ENCODE measurements around the gene FHOD3. TPM values are rescaled to one million over a fixed set of nuclear protein-coding genes. Genes with fewer than 3 reads are reported as not detected.
A peak's percentile ranks its signal among the peaks of the same experiment; 100 is the strongest.

The FHOD3 gene
- 2.7 TPM for polyA plus RNA-seq (2013, experiment 1 of 2; ENCODE audit: insufficient read length)
- polyA plus RNA-seq (2013, experiment 2 of 2; ENCODE audit: insufficient read length): 3.6 TPM

GRCh38 chr18:36297417-36298125 is at the start of gene FHOD3:
Gene FHOD3 (plus strand): TSS chr18:36297713. CDS start chr18:36297836, 123 bp downstream.
- DNase-seq: peak; percentile 61

GRCh38 chr18:36249392-36249791 is 48.1 kb upstream of the FHOD3 start:
- no peak for DNase-seq

- DNase-seq: no peak
These were observed 46.7 kb upstream of the FHOD3 start for GRCh38 chr18:36250827-36251226.

- DNase-seq: no peak
These were observed 42.3 kb upstream of the FHOD3 start for GRCh38 chr18:36255072-36255698.

GRCh38 chr18:36256094-36256493 is 41.4 kb upstream of the FHOD3 start:
- DNase-seq: no peak

- no peak for DNase-seq
These were observed 34.5 kb upstream of the FHOD3 start for GRCh38 chr18:36262971-36263370.

- DNase-seq: no peak
These were observed 33.2 kb upstream of the FHOD3 start for GRCh38 chr18:36264283-36264682.

GRCh38 chr18:36265015-36265414 is 32.5 kb upstream of the FHOD3 start:
- DNase-seq: no peak

- DNase-seq: no peak
These were observed 28.4 kb upstream of the FHOD3 start for GRCh38 chr18:36269157-36269556.

- no peak for DNase-seq
These were observed 26.4 kb upstream of the FHOD3 start for GRCh38 chr18:36271153-36271552.

GRCh38 chr18:36273347-36273746 is 24.2 kb upstream of the FHOD3 start:
- DNase-seq: no peak

- DNase-seq: no peak
These were observed 23.3 kb upstream of the FHOD3 start for GRCh38 chr18:36274083-36274715.

GRCh38 chr18:36275561-36275960 is 22.0 kb upstream of the FHOD3 start:
- no peak for DNase-seq

- DNase-seq: no peak
These were observed 18.5 kb upstream of the FHOD3 start for GRCh38 chr18:36279001-36279400.

- DNase-seq: no peak
These were observed 15.6 kb upstream of the FHOD3 start for GRCh38 chr18:36281936-36282335.

GRCh38 chr18:36283448-36283847 is 14.1 kb upstream of the FHOD3 start:
- no peak for DNase-seq

- DNase-seq: no peak
These were observed 13.2 kb upstream of the FHOD3 start for GRCh38 chr18:36284268-36284667.

- DNase-seq: peak; percentile 63
These were observed 12.7 kb upstream of the FHOD3 start for GRCh38 chr18:36284671-36285295.

- no peak for DNase-seq
These were observed 9.9 kb upstream of the FHOD3 start for GRCh38 chr18:36287653-36288052.

GRCh38 chr18:36288689-36289088 is 8.8 kb upstream of the FHOD3 start:
- DNase-seq: no peak

- peak; percentile 27 for DNase-seq
These were observed 3.5 kb upstream of the FHOD3 start for GRCh38 chr18:36294031-36294430.

- no peak for DNase-seq
These were observed 2.3 kb upstream of the FHOD3 start for GRCh38 chr18:36295214-36295613.

GRCh38 chr18:36295880-36296301 is 1.6 kb upstream of the FHOD3 start:
- no peak for DNase-seq
